ENCODE results near the gene NASP.

Gene NASP

GRCh38 chr1:45660336-45660735, 76.5 kb downstream of the NASP start:
- Histone ChIP-seq H3K4me1 (no peaks in the 10 kb centered on the region), H2AFZ (no peak overlapping the region), H3K27ac (no peak overlapping the region), H3K9ac (no peak overlapping the region), H3K9me3 (ENCODE audit: control insufficient read depth, low read length) (no peaks in the 10 kb centered on the region), H3K36me3 (ENCODE audit: control insufficient read depth, insufficient read depth, low read length) (no peaks in the 10 kb centered on the region), H3K4me3 (ENCODE audit: low read depth, low read length) (no peak overlapping the region), H3K4me2 (ENCODE audit: low read length) (no peak overlapping the region), H3K79me2 (peaks cover 9% of the 10 kb centered on the region), H3K27me3 (ENCODE audit: control insufficient read depth, insufficient read depth, low read length) (no peaks in the 10 kb centered on the region)
- TF ChIP-seq CTCF (IDR thresholded peaks at IDR 0.05), result no peak

GRCh38 chr1:45666836-45667235, 83.0 kb downstream of the NASP start:
- Histone ChIP-seq H3K79me2 (peaks cover 33% of the 10 kb centered on the region), H3K4me2 (ENCODE audit: low read length) (no peak overlapping the region), H2AFZ (no peak overlapping the region), H3K4me3 (ENCODE audit: low read depth, low read length) (no peak overlapping the region), H3K9me3 (ENCODE audit: control insufficient read depth, low read length) (no peaks in the 10 kb centered on the region), H3K27ac (no peak overlapping the region), H3K36me3 (ENCODE audit: control insufficient read depth, insufficient read depth, low read length) (no peaks in the 10 kb centered on the region), H3K9ac (no peak overlapping the region), H3K4me1 (peaks cover 3% of the 10 kb centered on the region), H3K27me3 (ENCODE audit: control insufficient read depth, insufficient read depth, low read length) (no peaks in the 10 kb centered on the region)
- TF ChIP-seq CTCF (IDR thresholded peaks at IDR 0.05), result no peak

- TF ChIP-seq CTCF (IDR thresholded peaks at IDR 0.05), result no peak
- Histone ChIP-seq H3K27ac (no peak overlapping the region), H3K4me2 (ENCODE audit: low read length) (no peak overlapping the region), H3K36me3 (ENCODE audit: control insufficient read depth, insufficient read depth, low read length) (no peaks in the 10 kb centered on the region), H2AFZ (no peak overlapping the region), H3K9me3 (ENCODE audit: control insufficient read depth, low read length) (no peaks in the 10 kb centered on the region), H3K79me2 (peaks cover 35% of the 10 kb centered on the region), H3K27me3 (ENCODE audit: control insufficient read depth, insufficient read depth, low read length) (no peaks in the 10 kb centered on the region), H3K9ac (no peak overlapping the region), H3K4me3 (ENCODE audit: low read depth, low read length) (no peak overlapping the region), H3K4me1 (peaks cover 3% of the 10 kb centered on the region)
Measured at GRCh38 chr1:45667321-45668111, 83.7 kb downstream of the NASP start.
